GM13977 (cell line): ENCODE measurements around the gene EPB41L1.

ENCODE experiments used
- DNase-seq: peaks from one replicate; pipeline ENCODE4 v3.0.0; 2012; ENCODE audit warnings: low spot score
- CTCF ChIP-seq: IDR thresholded peaks from 2 replicates; pipeline ENCODE4 v1.5.1; 2012; ENCODE audit warnings: mild to moderate bottlenecking, control low read depth; ENCODE audit not compliant: insufficient read depth; ENCODE audit errors: extremely low read depth, missing control alignments
- in situ Hi-C: fragments of 300-500 bp; cut with MboI; formaldehyde crosslinking; loops from one replicate; pipeline ENCODE4 v1.12.0; 2022; ENCODE audit warnings: low sequenced_read_pairs, low pct_unique_long_range_greater_than_20kb, mixed read lengths, inconsistent platforms; ENCODE audit not compliant: unreplicated experiment

Gene EPB41L1

GRCh38 chr20:36181934-36182603, 27.5 kb downstream of the EPB41L1 start:
- in situ Hi-C loops = no loop called here
- no peak for DNase-seq
- TF ChIP-seq CTCF = no peak

GRCh38 chr20:36182604-36183154, 28.1 kb downstream of the EPB41L1 start:
- in situ Hi-C loops = no loop called here
- TF ChIP-seq CTCF = no peak
- DNase-seq = no peak

- no peak for TF ChIP-seq CTCF
- in situ Hi-C loops = no loop called here
- DNase-seq = no peak
Measured at GRCh38 chr20:36183155-36183944, 28.8 kb downstream of the EPB41L1 start.

GRCh38 chr20:36184816-36185776, 30.6 kb downstream of the EPB41L1 start:
- no peak for TF ChIP-seq CTCF
- DNase-seq = no peak
- in situ Hi-C loops = no loop called here

GRCh38 chr20:36193977-36194712, 39.6 kb downstream of the EPB41L1 start:
- in situ Hi-C loops = no loop called here
- no peak for TF ChIP-seq CTCF
- no peak for DNase-seq
